Tibial nerve (tissue), 4 donors: Measurements from ENCODE around the gene PABPC1L. TPM values are rescaled to one million over a fixed set of nuclear protein-coding genes. Genes with fewer than 3 reads are reported as not detected.
A peak's percentile ranks its signal among the peaks of the same experiment; 100 is the strongest.

Source experiments
- DNase-seq, 2 donors: peaks; one replicate each; pipeline ENCODE4 v3.0.0-alpha.2; 2019; ENCODE audit warnings: low spot score in 2 of 2
- H3K27ac ChIP-seq, 4 donors: fragments of 200-600 bp; sonication (generic) in 3 of 4; one replicate each; pipeline ENCODE4 v1.5.1; 2017 to 2019; ENCODE audit warnings: mild to moderate bottlenecking in 1 of 4
- H3K27me3 ChIP-seq, 2 donors: fragments of 200-600 bp; sonication (generic) in 1 of 2; one replicate each; pipeline versions ENCODE4 v1.5.1 to v1.6.0; 2017 to 2019
- H3K36me3 ChIP-seq, 3 donors: fragments of 200-600 bp; sonication (generic); one replicate each; pipeline ENCODE4 v1.5.1; 2018 to 2019
- H3K4me1 ChIP-seq, 4 donors: fragments of 200-600 bp; sonication (generic) in 3 of 4; one replicate each; pipeline ENCODE4 v1.5.1; 2017 to 2019
- H3K4me3 ChIP-seq, 4 donors: fragments of 200-600 bp; sonication (generic) in 3 of 4; one replicate each; pipeline ENCODE4 v1.5.1; 2017 to 2019; ENCODE audit warnings: mild to moderate bottlenecking in 1 of 4, moderate library complexity in 1 of 4
- H3K9me3 ChIP-seq, 4 donors: fragments of 200-600 bp; sonication (generic) in 3 of 4; one replicate each; pipeline ENCODE4 v1.5.1; 2017 to 2019
- CTCF ChIP-seq, 5 experiments: fragments of 200-600 bp in 3 of 5; fragments of 450-650 bp in 2 of 5; sonication (generic) in 3 of 5; IDR thresholded peaks; one replicate each; pipeline ENCODE4 v1.5.1; 2016 to 2019; ENCODE audit warnings: antibody characterized with exemption in 5 of 5, mild to moderate bottlenecking in 3 of 5, moderate library complexity in 2 of 5
- EP300 ChIP-seq, 2 donors: sonication (generic); formaldehyde crosslinking; IDR thresholded peaks; one replicate each; pipeline ENCODE4 v1.6.1; 2017; ENCODE audit warnings: antibody characterized with exemption in 2 of 2, mild to moderate bottlenecking in 1 of 2
- POLR2A ChIP-seq, 2 donors: fragments of 450-650 bp; IDR thresholded peaks; one replicate each; pipeline ENCODE4 v1.6.1; 2017; ENCODE audit warnings: antibody characterized with exemption in 2 of 2, mild to moderate bottlenecking in 2 of 2, moderate library complexity in 2 of 2
- WGBS, 2 donors: methylation state at CpG; one replicate each; pipeline ENCODE4 v1.1.5; 2018; 5-methylcytosine and 5-hydroxymethylcytosine counted together
- total RNA-seq, 4 donors: library from RNA; depleted of rRNA; stranded (reverse); fragments of >200 nt; gene quantifications; one replicate each; pipeline ENCODE4 v1.1.0, GENCODE V29; 2016

PABPC1L gene
- total RNA-seq, 4 donors from 2014 or later, result 11.8 to 27.9 (median 16.0) TPM

- Histone ChIP-seq H3K36me3 (peaks cover 0 to 61% (median 14%) of the 10 kb centered on the region in 3 donors), H3K27ac (no peak overlapping the region), H3K4me1 (peaks cover 0 to 16% (median 6%) of the 10 kb centered on the region in 4 donors), H3K27me3 (no peaks in the 10 kb centered on the region), H3K4me3 (no peak overlapping the region), H3K9me3 (no peaks in the 10 kb centered on the region)
- no peak for DNase-seq
- no peak for TF ChIP-seq CTCF (IDR thresholded peaks at IDR 0.05)
- no peak for TF ChIP-seq EP300 (IDR thresholded peaks at IDR 0.05)
- TF ChIP-seq POLR2A (IDR thresholded peaks at IDR 0.05), result no peak
- WGBS, 2 donors, result 77 to 86% methylated on average over 4 of the region's 4 CpGs
Observed at GRCh38 chr20:44955270-44955669, 45.4 kb downstream of the PABPC1L start.

GRCh38 chr20:44956410-44956809, 46.5 kb downstream of the PABPC1L start:
- no peak for DNase-seq
- Histone ChIP-seq H3K4me1 (peaks cover 0 to 25% (median 8%) of the 10 kb centered on the region in 4 donors), H3K36me3 (peaks cover 0 to 50% (median 14%) of the 10 kb centered on the region in 3 donors), H3K27ac (no peak overlapping the region), H3K9me3 (no peaks in the 10 kb centered on the region), H3K27me3 (no peaks in the 10 kb centered on the region), H3K4me3 (no peak overlapping the region)
- TF ChIP-seq EP300 (IDR thresholded peaks at IDR 0.05), result no peak
- TF ChIP-seq POLR2A (IDR thresholded peaks at IDR 0.05), result no peak
- TF ChIP-seq CTCF (IDR thresholded peaks at IDR 0.05), result no peak
- WGBS, 2 donors, result 84 to 91% methylated on average over 3 of the region's 3 CpGs

GRCh38 chr20:44958276-44958675, 48.4 kb downstream of the PABPC1L start:
- Histone ChIP-seq H3K9me3 (no peaks in the 10 kb centered on the region), H3K4me3 (no peak overlapping the region), H3K27ac (no peak overlapping the region), H3K36me3 (peaks cover 0 to 32% (median 8%) of the 10 kb centered on the region in 3 donors), H3K27me3 (no peaks in the 10 kb centered on the region), H3K4me1 (peaks cover 0 to 25% (median 8%) of the 10 kb centered on the region in 4 donors)
- WGBS, 2 donors, result 92 to 93% methylated on average over 8 of the region's 8 CpGs
- TF ChIP-seq CTCF (IDR thresholded peaks at IDR 0.05), result no peak
- TF ChIP-seq POLR2A (IDR thresholded peaks at IDR 0.05), result no peak
- TF ChIP-seq EP300 (IDR thresholded peaks at IDR 0.05), result no peak
- no peak for DNase-seq

- no peak for DNase-seq
- Histone ChIP-seq H3K4me3 (peak overlapping the region; percentile 63 to 96 (median 80)), H3K27ac (peak overlapping the region in 3 of 4 donors; percentile 77 to 88 (median 86)), H3K27me3 (no peaks in the 10 kb centered on the region), H3K9me3 (no peaks in the 10 kb centered on the region), H3K4me1 (peaks cover 0 to 25% (median 8%) of the 10 kb centered on the region in 4 donors), H3K36me3 (peaks cover 0 to 23% (median 8%) of the 10 kb centered on the region in 3 donors)
- TF ChIP-seq POLR2A (IDR thresholded peaks at IDR 0.05) (no peak), EP300 (IDR thresholded peaks at IDR 0.05) (no peak), CTCF (IDR thresholded peaks at IDR 0.05) (no peak)
- WGBS, 2 donors, result 15 to 19% methylated on average over 8 of the region's 8 CpGs
Observed at GRCh38 chr20:44959082-44959637, 49.3 kb downstream of the PABPC1L start.

- TF ChIP-seq POLR2A (IDR thresholded peaks at IDR 0.05) (no peak), CTCF (IDR thresholded peaks at IDR 0.05) (no peak), EP300 (IDR thresholded peaks at IDR 0.05) (no peak)
- peak in 1 of 2 donors; percentile 28 for DNase-seq
- peaks cover 0 to 18% (median 6%) of the 10 kb centered on the region in 3 donors for H3K36me3 ChIP-seq
- peak overlapping the region; percentile 3 to 88 (median 82) for H3K27ac ChIP-seq
- H3K4me3 ChIP-seq, result peak overlapping the region; percentile 63 to 96 (median 80)
- H3K27me3 ChIP-seq, result no peaks in the 10 kb centered on the region
- H3K4me1 ChIP-seq, result peaks cover 0 to 25% (median 8%) of the 10 kb centered on the region in 4 donors
- WGBS, 2 donors, result 3 to 4% methylated on average over 13 of the region's 13 CpGs
- no peaks in the 10 kb centered on the region for H3K9me3 ChIP-seq
Observed at GRCh38 chr20:44959638-44960102, 49.8 kb downstream of the PABPC1L start.
